Muscle layer of duodenum (tissue), 2 donors: ENCODE results near the gene MAP4K3.
A peak's percentile ranks its signal among the peaks of the same experiment; 100 is the strongest.

Source experiments
- H3K27ac ChIP-seq: one replicate; pipeline ENCODE4 v1.7.0; 2013; ENCODE audit warnings: mild to moderate bottlenecking, low read length
- H3K27me3 ChIP-seq: one replicate; pipeline ENCODE4 v1.7.0; 2013; ENCODE audit warnings: low read depth, mild to moderate bottlenecking, control low read depth, low read length
- H3K36me3 ChIP-seq, 2 donors: one replicate each; pipeline ENCODE4 v1.7.0; 2013; ENCODE audit warnings: low read length in 2 of 2, control low read depth in 1 of 2, mild to moderate bottlenecking in 1 of 2; ENCODE audit not compliant: insufficient read depth in 2 of 2, control insufficient read depth in 1 of 2
- H3K4me1 ChIP-seq, 2 donors: one replicate each; pipeline ENCODE4 v1.7.0; 2013; ENCODE audit warnings: low read length in 2 of 2, mild to moderate bottlenecking in 2 of 2, control low read depth in 1 of 2, moderate library complexity in 1 of 2; ENCODE audit not compliant: insufficient read depth in 2 of 2, control insufficient read depth in 1 of 2
- H3K4me3 ChIP-seq, 2 donors: one replicate each; pipeline ENCODE4 v1.7.0; 2013; ENCODE audit warnings: low read length in 2 of 2, low read depth in 1 of 2, mild to moderate bottlenecking in 1 of 2
- H3K9me3 ChIP-seq, 2 donors: one replicate each; pipeline ENCODE4 v1.7.0; 2013; ENCODE audit warnings: low read length in 2 of 2, control low read depth in 1 of 2, mild to moderate bottlenecking in 1 of 2; ENCODE audit not compliant: control insufficient read depth in 1 of 2
- donor health status: healthy.

MAP4K3 gene

DNA sequence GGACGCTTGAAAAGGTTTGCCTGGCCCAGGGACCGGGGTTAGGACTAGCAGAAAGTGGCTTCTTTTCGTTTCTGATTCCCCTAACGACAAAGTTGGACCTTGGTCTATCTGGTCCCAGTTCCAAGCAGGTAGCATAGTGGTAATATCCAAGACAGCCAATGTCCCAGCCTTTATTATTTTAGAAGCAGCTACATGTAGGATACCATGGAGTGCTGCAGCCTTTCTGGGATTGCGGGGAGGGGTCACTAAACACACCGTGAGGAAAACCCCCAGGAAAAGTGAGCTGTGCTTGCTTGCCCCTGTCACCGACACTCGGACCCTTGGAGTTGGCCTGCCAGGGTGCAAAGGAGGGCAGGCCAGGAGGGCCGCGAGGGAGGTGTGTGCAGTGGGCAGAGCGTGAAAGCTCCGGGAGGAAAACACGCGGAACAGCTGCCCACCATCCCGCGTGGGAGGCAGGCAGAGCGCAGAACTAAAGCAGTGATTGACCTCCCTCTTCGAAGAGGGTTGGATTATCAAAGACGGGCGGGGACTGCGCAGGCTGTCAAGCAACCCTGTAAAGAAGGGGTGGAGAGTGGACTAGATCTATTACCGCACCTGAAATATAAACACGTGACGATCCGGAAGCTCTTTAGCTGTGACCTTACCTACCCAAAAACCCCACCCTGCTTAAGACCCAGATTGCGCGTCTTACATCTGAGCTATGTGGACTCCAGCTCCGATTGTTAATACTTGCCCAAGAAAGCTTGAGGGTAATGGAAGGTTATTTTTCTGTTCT lies 624 bp upstream of the MAP4K3 start:
- Histone ChIP-seq H3K27me3 (no peaks in the 10 kb centered on the region), H3K36me3 (peaks cover 0 to 3% of the 10 kb centered on the region in 2 donors), H3K4me1 (peaks cover 10 to 26% of the 10 kb centered on the region in 2 donors)

GRCh38 chr2:39435741-39436591 lies 1.1 kb downstream of the MAP4K3 start:
- H3K27me3 ChIP-seq: no peaks in the 10 kb centered on the region
- H3K27ac ChIP-seq: peak overlapping the region; percentile 72
- peak overlapping the region; percentile 76 to 93 for H3K4me3 ChIP-seq
- peaks cover 0 to 3% of the 10 kb centered on the region in 2 donors for H3K36me3 ChIP-seq
- no peaks in the 10 kb centered on the region for H3K9me3 ChIP-seq
- peaks cover 10 to 36% of the 10 kb centered on the region in 2 donors for H3K4me1 ChIP-seq

More for the DNA sequence above, 624 bp upstream of the MAP4K3 start:
- H3K27ac ChIP-seq: peak overlapping the region; percentile 96
- no peaks in the 10 kb centered on the region for H3K9me3 ChIP-seq
- H3K4me3 ChIP-seq: peak overlapping the region; percentile 76 to 96

DNA sequence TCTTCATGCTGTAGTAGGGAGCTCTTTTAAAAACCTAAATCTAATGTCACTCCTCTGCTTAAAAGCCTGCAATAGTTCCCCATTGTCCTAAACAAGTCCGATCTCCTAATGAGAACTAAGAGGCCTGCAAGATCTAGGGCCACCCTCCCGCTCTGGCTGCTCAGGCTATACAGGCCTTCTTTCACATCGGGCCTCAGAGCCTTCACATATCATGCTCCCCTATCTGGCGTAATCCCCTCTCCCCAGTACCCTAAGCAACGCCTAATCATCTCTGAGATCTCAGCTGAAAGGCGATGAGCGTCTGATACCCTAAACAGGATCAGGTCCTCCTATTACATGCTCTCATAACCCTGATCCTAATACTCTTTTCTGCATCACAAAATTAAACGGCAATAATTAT lies 1.9 kb downstream of the MAP4K3 start:
- H3K36me3 ChIP-seq: peaks cover 0 to 3% of the 10 kb centered on the region in 2 donors
- peak overlapping the region; percentile 72 for H3K27ac ChIP-seq
- no peaks in the 10 kb centered on the region for H3K9me3 ChIP-seq
- H3K4me1 ChIP-seq: peaks cover 10 to 41% of the 10 kb centered on the region in 2 donors
- H3K27me3 ChIP-seq: no peaks in the 10 kb centered on the region
- H3K4me3 ChIP-seq: peak overlapping the region; percentile 76 to 93

DNA sequence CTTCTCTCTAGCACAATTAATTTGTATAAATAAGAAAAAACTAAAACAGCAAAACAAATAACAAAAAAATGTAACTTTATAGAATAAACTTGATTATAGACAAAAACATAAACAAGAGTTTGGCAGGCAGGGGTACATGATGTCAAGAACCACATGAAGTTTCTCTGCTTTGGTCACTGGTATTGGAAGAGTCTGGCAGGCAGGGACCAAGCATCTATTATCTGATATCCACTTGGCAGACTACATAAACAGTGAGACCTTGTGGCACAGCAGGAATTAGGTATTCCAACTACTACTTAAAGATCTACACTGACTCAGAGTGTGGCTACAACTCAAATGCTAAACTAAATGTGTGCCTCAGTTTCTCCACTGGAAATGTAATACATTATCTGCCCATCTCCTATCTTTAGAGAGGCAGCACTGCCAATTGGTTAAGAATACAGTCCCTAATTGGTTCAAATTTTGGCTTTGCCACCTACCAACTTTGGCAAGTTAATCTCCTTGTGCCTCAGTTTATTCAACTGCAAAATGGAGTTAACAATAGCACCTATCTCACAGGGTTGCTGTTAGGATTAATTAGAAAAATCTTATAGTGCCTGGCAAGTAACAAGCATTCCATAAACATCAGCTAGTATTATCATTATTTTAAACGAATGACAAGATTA lies 2.7 kb downstream of the MAP4K3 start:
- Histone ChIP-seq H3K9me3 (no peaks in the 10 kb centered on the region), H3K27me3 (no peaks in the 10 kb centered on the region), H3K4me1 (peaks cover 10 to 41% of the 10 kb centered on the region in 2 donors), H3K36me3 (peaks cover 0 to 3% of the 10 kb centered on the region in 2 donors), H3K4me3 (peak overlapping the region; percentile 76 to 93), H3K27ac (peak overlapping the region; percentile 72)

DNA sequence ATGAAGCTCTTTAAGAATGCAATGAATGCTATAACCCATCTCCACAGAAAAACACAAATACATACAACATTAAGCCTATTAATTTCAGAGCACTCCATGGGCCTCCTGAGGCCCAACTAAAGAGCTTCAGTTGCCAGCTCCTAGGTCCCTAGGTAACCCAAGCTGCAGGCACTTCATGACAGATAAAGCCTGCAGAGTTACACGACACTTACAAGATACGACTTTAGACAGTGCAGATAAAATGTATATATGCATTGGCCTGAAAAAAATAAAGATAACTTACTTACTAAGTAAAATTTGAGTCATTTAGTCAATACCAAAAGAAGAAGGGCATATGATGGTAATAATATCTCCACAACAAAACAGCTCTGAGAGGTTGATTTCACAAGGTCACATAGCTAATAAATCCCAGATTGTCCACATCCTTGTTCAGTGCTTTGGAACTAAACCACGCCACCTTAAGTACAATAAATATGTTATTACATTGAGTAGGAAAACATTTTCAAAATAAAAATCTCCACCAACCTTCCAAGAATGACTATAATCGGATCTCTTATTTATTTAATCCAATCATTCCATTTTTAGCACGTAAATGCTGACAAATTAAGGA lies 3.4 kb downstream of the MAP4K3 start:
- Histone ChIP-seq H3K4me1 (peaks cover 10 to 34% of the 10 kb centered on the region in 2 donors), H3K27ac (no peak overlapping the region), H3K9me3 (no peaks in the 10 kb centered on the region), H3K36me3 (peaks cover 0 to 3% of the 10 kb centered on the region in 2 donors), H3K27me3 (no peaks in the 10 kb centered on the region), H3K4me3 (no peak overlapping the region)

DNA sequence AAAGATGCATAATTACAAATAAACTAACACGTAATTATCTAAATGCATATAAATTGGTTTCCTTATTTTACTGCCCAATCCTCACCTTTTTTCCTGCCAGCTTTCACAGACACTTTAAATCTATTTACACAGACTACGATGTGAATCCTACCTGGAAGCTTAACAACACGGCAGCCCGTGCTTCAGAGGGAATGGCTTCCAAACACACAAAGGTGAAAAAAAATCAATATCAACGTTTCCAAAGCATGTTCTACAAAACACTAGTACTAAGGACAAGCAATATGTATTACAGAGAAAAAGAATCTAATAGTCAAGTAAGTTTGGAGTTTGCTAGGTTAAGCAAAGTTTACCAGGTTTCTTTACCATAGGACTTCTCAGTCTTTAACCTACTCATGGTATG lies 4.4 kb downstream of the MAP4K3 start:
- Histone ChIP-seq H3K4me3 (no peak overlapping the region), H3K9me3 (no peaks in the 10 kb centered on the region), H3K27ac (no peak overlapping the region), H3K4me1 (peaks cover 10 to 32% of the 10 kb centered on the region in 2 donors), H3K36me3 (peaks cover 0 to 3% of the 10 kb centered on the region in 2 donors), H3K27me3 (no peaks in the 10 kb centered on the region)

GRCh38 chr2:39431592-39432316 lies 5.3 kb downstream of the MAP4K3 start:
- H3K9me3 ChIP-seq: no peaks in the 10 kb centered on the region
- no peak overlapping the region for H3K27ac ChIP-seq
- H3K36me3 ChIP-seq: peaks cover 0 to 2% of the 10 kb centered on the region in 2 donors
- H3K27me3 ChIP-seq: no peaks in the 10 kb centered on the region
- H3K4me3 ChIP-seq: no peak overlapping the region
- H3K4me1 ChIP-seq: peaks cover 10 to 32% of the 10 kb centered on the region in 2 donors

DNA sequence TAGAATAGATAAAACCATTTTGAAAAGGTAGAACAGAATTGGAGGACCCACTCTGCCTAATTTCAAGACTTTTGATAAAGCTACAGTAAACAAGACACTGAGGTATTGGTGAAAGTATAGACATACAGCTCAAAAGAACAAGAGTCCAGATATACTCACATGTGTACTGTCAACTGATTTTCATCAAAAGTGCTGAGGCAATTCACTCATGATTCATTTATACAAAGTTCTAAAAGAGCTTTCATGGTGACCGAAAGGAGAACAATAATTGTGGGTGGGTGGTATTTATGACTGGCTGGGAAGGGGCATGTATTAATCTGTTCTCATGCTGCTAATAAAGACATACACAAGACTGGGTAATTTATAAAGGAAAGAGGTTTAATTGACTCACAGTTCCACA lies 7.3 kb downstream of the MAP4K3 start:
- Histone ChIP-seq H3K4me1 (peaks cover 9 to 34% of the 10 kb centered on the region in 2 donors), H3K27me3 (no peaks in the 10 kb centered on the region), H3K9me3 (no peaks in the 10 kb centered on the region), H3K4me3 (no peak overlapping the region), H3K36me3 (no peaks in the 10 kb centered on the region), H3K27ac (no peak overlapping the region)

DNA sequence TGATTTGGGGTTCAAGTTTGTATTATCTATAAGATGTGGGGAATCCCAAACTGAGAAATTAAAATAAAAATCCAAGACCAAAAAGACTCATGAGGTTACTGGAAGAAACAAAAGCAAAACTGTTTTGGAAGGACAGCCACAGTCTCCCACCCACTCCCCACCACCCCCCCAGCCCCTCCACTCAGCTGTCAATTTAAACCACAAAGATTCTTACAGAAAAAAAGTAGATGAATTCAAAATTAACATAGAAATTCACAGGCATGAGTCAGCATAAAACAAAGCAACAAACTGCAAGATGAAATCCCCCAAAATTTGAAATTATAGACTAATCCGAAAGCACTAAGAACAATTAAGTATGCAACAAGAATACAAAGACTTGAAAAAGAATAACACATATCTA lies 12.1 kb downstream of the MAP4K3 start:
- H3K9me3 ChIP-seq: no peaks in the 10 kb centered on the region
- H3K27me3 ChIP-seq: no peaks in the 10 kb centered on the region
- H3K4me3 ChIP-seq: no peak overlapping the region
- H3K4me1 ChIP-seq: peaks cover 0 to 12% of the 10 kb centered on the region in 2 donors
- no peak overlapping the region for H3K27ac ChIP-seq
- H3K36me3 ChIP-seq: no peaks in the 10 kb centered on the region

DNA sequence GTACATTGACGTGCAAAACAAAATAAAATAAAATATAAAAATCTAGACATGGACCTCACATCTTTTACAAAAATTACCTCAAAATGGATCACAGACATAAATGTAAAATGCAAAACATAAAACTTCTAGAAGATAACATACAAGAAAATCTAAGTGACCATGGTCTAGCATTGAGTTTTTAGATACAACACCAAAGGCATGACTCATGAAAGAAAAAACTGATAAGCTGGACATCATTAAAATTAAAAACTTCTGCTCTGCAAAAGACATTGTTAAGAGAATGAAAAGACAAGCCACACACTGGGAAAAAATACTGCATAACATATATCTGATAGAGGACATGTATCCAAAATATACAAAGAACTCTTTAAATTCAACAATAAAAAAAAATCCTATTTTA lies 14.4 kb downstream of the MAP4K3 start:
- no peaks in the 10 kb centered on the region for H3K36me3 ChIP-seq
- no peak overlapping the region for H3K27ac ChIP-seq
- H3K4me3 ChIP-seq: no peak overlapping the region
- no peaks in the 10 kb centered on the region for H3K9me3 ChIP-seq
- H3K4me1 ChIP-seq: peaks cover 4 to 20% of the 10 kb centered on the region in 2 donors
- H3K27me3 ChIP-seq: no peaks in the 10 kb centered on the region
